ENCODE results near the gene NECTIN3.

Gene NECTIN3

GRCh38 chr3:111035316-111035715, 36.3 kb upstream of the NECTIN3 start:
- H3K36me3 ChIP-seq (ENCODE audit: control insufficient read depth in 2 of 2, insufficient read depth in 1 of 2, low read length in 2 of 2): no peaks in the 10 kb centered on the region
- ChIA-PET POLR2A (no interaction called here), CTCF (no interaction called here)
- H3K9me3 ChIP-seq (ENCODE audit: control insufficient read depth, insufficient read depth, low read depth, low read length): no peaks in the 10 kb centered on the region
- H3K4me3 ChIP-seq (ENCODE audit: low read depth, low read length): no peak overlapping the region
- no peaks in the 10 kb centered on the region for H3K4me1 ChIP-seq (ENCODE audit: control insufficient read depth, insufficient read depth, low read length)
- no peak overlapping the region for H3K27ac ChIP-seq (ENCODE audit: extremely low read depth, low read depth, low read length)
- TF ChIP-seq CTCF (tag by site-specific recombination; IDR thresholded peaks at IDR 0.05) (no peak), GLI2 (tag by site-specific recombination; IDR thresholded peaks at IDR 0.05; ENCODE audit: borderline replicate concordance, low read depth) (no peak)

GRCh38 chr3:111035902-111036301, 35.7 kb upstream of the NECTIN3 start:
- Histone ChIP-seq H3K4me3 (ENCODE audit: low read depth, low read length) (no peak overlapping the region), H3K9me3 (ENCODE audit: control insufficient read depth, insufficient read depth, low read depth, low read length) (no peaks in the 10 kb centered on the region), H3K36me3 (ENCODE audit: control insufficient read depth in 2 of 2, insufficient read depth in 1 of 2, low read length in 2 of 2) (no peaks in the 10 kb centered on the region), H3K4me1 (ENCODE audit: control insufficient read depth, insufficient read depth, low read length) (no peaks in the 10 kb centered on the region), H3K27ac (ENCODE audit: extremely low read depth, low read depth, low read length) (no peak overlapping the region)
- ChIA-PET CTCF (no interaction called here), POLR2A (no interaction called here)
- no peak for TF ChIP-seq ZNF157 (tag by site-specific recombination; IDR thresholded peaks at IDR 0.05)
- no peak for TF ChIP-seq HOXA7 (CRISPR knock-in tag; IDR thresholded peaks at IDR 0.05; ENCODE audit: borderline replicate concordance)
- TF ChIP-seq MZF1 (tag by site-specific recombination; IDR thresholded peaks at IDR 0.05; ENCODE audit: borderline replicate concordance): no peak
- no peak for TF ChIP-seq IKZF3 (tag by site-specific recombination; IDR thresholded peaks at IDR 0.05)
- no peak for TF ChIP-seq KLF8 (tag by site-specific recombination; IDR thresholded peaks at IDR 0.05)
- no peak for TF ChIP-seq MYNN (tag by site-specific recombination; IDR thresholded peaks at IDR 0.05; ENCODE audit: borderline replicate concordance)
- TF ChIP-seq ZNF19 (tag by site-specific recombination; IDR thresholded peaks at IDR 0.05; ENCODE audit: low read depth): no peak
- no peak for TF ChIP-seq ZNF530 (tag by site-specific recombination; IDR thresholded peaks at IDR 0.05; ENCODE audit: low read depth)
- no peak for TF ChIP-seq ZBTB49 (tag by site-specific recombination; IDR thresholded peaks at IDR 0.05; ENCODE audit: low read depth)
- TF ChIP-seq ZNF391 (tag by site-specific recombination; IDR thresholded peaks at IDR 0.05; ENCODE audit: borderline replicate concordance, low read depth): no peak
- TF ChIP-seq TSHZ1 (tag by site-specific recombination; IDR thresholded peaks at IDR 0.05; ENCODE audit: borderline replicate concordance): no peak
- no peak for TF ChIP-seq ZBTB6 (tag by site-specific recombination; IDR thresholded peaks at IDR 0.05)
- no peak for TF ChIP-seq SP3 (tag by site-specific recombination; IDR thresholded peaks at IDR 0.05)
- TF ChIP-seq ZNF239 (tag by site-specific recombination; IDR thresholded peaks at IDR 0.05): no peak
- TF ChIP-seq REPIN1 (tag by site-specific recombination; IDR thresholded peaks at IDR 0.05; ENCODE audit: low read depth): no peak
- TF ChIP-seq KLF17 (tag by site-specific recombination; IDR thresholded peaks at IDR 0.05): no peak

Data from HEK293 (cell line).